Liver (tissue), 9 donors: ENCODE results near the gene PRSS33. TPM values are rescaled to one million over a fixed set of nuclear protein-coding genes. Genes with fewer than 3 reads are reported as not detected.

ENCODE experiments used
- DNase-seq: peaks from one replicate; pipeline ENCODE4 v3.0.0-alpha.2; 2017; ENCODE audit warnings: low spot score
- H3K27ac ChIP-seq, 2 donors: one replicate each; pipeline ENCODE4 v1.7.0; 2013; ENCODE audit warnings: inconsistent platforms in 2 of 2, low read length in 2 of 2, control low read depth in 1 of 2, low read depth in 1 of 2, mild to moderate bottlenecking in 1 of 2
- H3K27me3 ChIP-seq, 4 donors: one replicate each; pipeline versions ENCODE4 v1.6.1 to v1.7.0; 2013; ENCODE audit warnings: low read length in 3 of 4, inconsistent platforms in 1 of 4, mild to moderate bottlenecking in 1 of 4, moderate library complexity in 1 of 4; ENCODE audit not compliant: control insufficient read depth in 4 of 4, insufficient read depth in 4 of 4
- H3K36me3 ChIP-seq, 4 donors: one replicate each; pipeline versions ENCODE4 v1.6.1 to v1.7.0; 2013; ENCODE audit warnings: low read length in 3 of 4, mild to moderate bottlenecking in 3 of 4, low read depth in 1 of 4, moderate library complexity in 1 of 4; ENCODE audit not compliant: control insufficient read depth in 4 of 4, insufficient read depth in 3 of 4
- H3K4me1 ChIP-seq, 4 donors: one replicate each; pipeline versions ENCODE4 v1.6.1 to v1.7.0; 2013; ENCODE audit warnings: low read length in 3 of 4, mild to moderate bottlenecking in 3 of 4, moderate library complexity in 1 of 4; ENCODE audit not compliant: control insufficient read depth in 4 of 4, insufficient read depth in 4 of 4
- H3K4me3 ChIP-seq, 3 donors: one replicate each; pipeline versions ENCODE4 v1.6.1 to v1.7.0; 2013; ENCODE audit warnings: low read length in 3 of 3, control low read depth in 1 of 3, low read depth in 1 of 3, mild to moderate bottlenecking in 1 of 3
- H3K9ac ChIP-seq, 2 donors: one replicate each; pipeline ENCODE4 v1.7.0; 2013; ENCODE audit warnings: low read length in 2 of 2, mild to moderate bottlenecking in 2 of 2, moderate library complexity in 2 of 2, control low read depth in 1 of 2, low read depth in 1 of 2
- H3K9me3 ChIP-seq, 4 donors: one replicate each; pipeline versions ENCODE4 v1.6.1 to v1.7.0; 2013; ENCODE audit warnings: low read length in 3 of 4; ENCODE audit not compliant: control insufficient read depth in 4 of 4
- ATF3 ChIP-seq: IDR thresholded peaks from 2 replicates; pipeline ENCODE4 v1.6.1; 2016; ENCODE audit warnings: antibody characterized with exemption
- CTCF ChIP-seq: fragments of 150-350 bp; IDR thresholded peaks from 2 replicates; pipeline ENCODE4 v1.5.1; 2017; ENCODE audit warnings: improper control_type of control experiment, low read depth, low read length; ENCODE audit not compliant: missing input control
- EGR1 ChIP-seq, 2 donors: IDR thresholded peaks; 2 replicates each; pipeline ENCODE4 v1.6.1; 2016 to 2018; ENCODE audit warnings: antibody characterized with exemption in 2 of 2, low read depth in 2 of 2
- FOXA1 ChIP-seq: IDR thresholded peaks from 2 replicates; pipeline ENCODE4 v1.6.1; 2016; ENCODE audit warnings: antibody characterized with exemption
- GABPA ChIP-seq, 2 donors: IDR thresholded peaks in 1 of 2; conservative IDR thresholded peaks in 1 of 2; 2 replicates each; pipeline ENCODE4 v1.6.1; 2016; ENCODE audit warnings: antibody characterized with exemption in 2 of 2, mild to moderate bottlenecking in 1 of 2, moderate library complexity in 1 of 2
- HNF4A ChIP-seq, 2 donors: conservative IDR thresholded peaks; 2 replicates each; pipeline ENCODE4 v1.6.1; 2016; ENCODE audit warnings: antibody characterized with exemption in 2 of 2, mild to moderate bottlenecking in 2 of 2
- HNF4G ChIP-seq: IDR thresholded peaks from 2 replicates; pipeline ENCODE4 v1.6.1; 2016; ENCODE audit warnings: antibody characterized with exemption
- JUND ChIP-seq, 2 donors: IDR thresholded peaks; 2 replicates each; pipeline ENCODE4 v1.6.1; 2016; ENCODE audit warnings: antibody characterized with exemption in 2 of 2
- MAX ChIP-seq: IDR thresholded peaks from 2 replicates; pipeline ENCODE4 v1.6.1; 2016; ENCODE audit warnings: antibody characterized with exemption
- NR2F2 ChIP-seq: IDR thresholded peaks from 2 replicates; pipeline ENCODE4 v1.6.1; 2016; ENCODE audit warnings: antibody characterized with exemption
- RAD21 ChIP-seq, 2 donors: IDR thresholded peaks; 2 replicates each; pipeline ENCODE4 v1.6.1; 2016; ENCODE audit warnings: antibody characterized with exemption in 2 of 2, mild to moderate bottlenecking in 2 of 2
- REST ChIP-seq: IDR thresholded peaks from 2 replicates; pipeline ENCODE4 v1.6.1; 2016; ENCODE audit warnings: antibody characterized with exemption, mild to moderate bottlenecking
- SP1 ChIP-seq: IDR thresholded peaks from 2 replicates; pipeline ENCODE4 v1.6.1; 2018; ENCODE audit warnings: antibody characterized with exemption, mild to moderate bottlenecking
- TAF1 ChIP-seq: conservative IDR thresholded peaks from 2 replicates; pipeline ENCODE4 v1.6.1; 2016; ENCODE audit warnings: antibody characterized with exemption, mild to moderate bottlenecking
- YY1 ChIP-seq: IDR thresholded peaks from 2 replicates; pipeline ENCODE4 v1.6.1; 2016; ENCODE audit warnings: antibody characterized with exemption, mild to moderate bottlenecking
- WGBS: extraction: QIAGEN DNeasy Blood & Tissue Kit; methylation state at CpG from one replicate; pipeline ENCODE4 v1.1.7; 2013; 5-methylcytosine and 5-hydroxymethylcytosine counted together
- polyA plus RNA-seq, 2 donors: library from polyadenylated mRNA; stranded (reverse) in 1 of 2; unstranded in 1 of 2; fragments of 200-250 nt in 1 of 2; fragments of >200 nt in 1 of 2; fragmentation: Nextera tagmentation in 1 of 2; extraction: Ambion mirVana in 1 of 2; gene quantifications; one replicate each; pipeline versions ENCODE4 v1.2.1 to v1.2.3, GENCODE V29; 2013 to 2015
- total RNA-seq, 2 donors: library from RNA; depleted of rRNA; stranded (reverse); fragments of >200 nt; gene quantifications; one replicate each; pipeline ENCODE4 v1.2.3, GENCODE V29; 2014
- donor health status: healthy.
- donor health status: healthy.
- donor health status: healthy.
- donor health status: healthy.
- donor health status: healthy.

PRSS33 gene
- total and polyA plus RNA-seq, 4 donors, result not detected

- no peak for DNase-seq
- peaks cover 0 to 4% (median 0%) of the 10 kb centered on the region in 4 donors for H3K27me3 ChIP-seq
- no peaks in the 10 kb centered on the region for H3K4me1 ChIP-seq
- 79% methylated on average over 6 of the region's 6 CpGs for WGBS
- no peaks in the 10 kb centered on the region for H3K9me3 ChIP-seq
- H3K4me3 ChIP-seq, result no peak overlapping the region
- no peak for TF ChIP-seq REST
- TF ChIP-seq SP1, result no peak
- H3K9ac ChIP-seq, result no peak overlapping the region
- H3K36me3 ChIP-seq, result no peaks in the 10 kb centered on the region
- H3K27ac ChIP-seq, result no peak overlapping the region
These were observed 23.3 kb upstream of the PRSS33 start for GRCh38 chr16:2810651-2811050.

GRCh38 chr16:2809149-2809760 is 21.9 kb upstream of the PRSS33 start:
- no peaks in the 10 kb centered on the region for H3K4me1 ChIP-seq
- H3K27me3 ChIP-seq, result peaks cover 0 to 4% (median 0%) of the 10 kb centered on the region in 4 donors

More at GRCh38 chr16:2809149-2809760, 21.9 kb upstream of the PRSS33 start:
- H3K9ac ChIP-seq, result no peak overlapping the region
- no peak overlapping the region for H3K4me3 ChIP-seq
- no peaks in the 10 kb centered on the region for H3K36me3 ChIP-seq
- peaks cover 0 to 5% (median 2%) of the 10 kb centered on the region in 4 donors for H3K9me3 ChIP-seq
- TF ChIP-seq SP1, result no peak
- no peak for TF ChIP-seq MAX
- TF ChIP-seq GABPA (IDR thresholded peaks at IDR 0.05 in 1 of 2, conservative IDR thresholded peaks at IDR 0.05 in 1 of 2), result no peak
- no peak for TF ChIP-seq REST
- no peak for TF ChIP-seq CTCF
- TF ChIP-seq NR2F2, result no peak
- no peak for TF ChIP-seq TAF1
- no peak for TF ChIP-seq HNF4A (conservative IDR thresholded peaks at IDR 0.05)
- no peak for TF ChIP-seq FOXA1
- TF ChIP-seq JUND (IDR thresholded peaks at IDR 0.05), result no peak
- no peak for TF ChIP-seq YY1
- TF ChIP-seq HNF4G, result no peak
- TF ChIP-seq RAD21 (IDR thresholded peaks at IDR 0.05), result no peak
- no peak for TF ChIP-seq EGR1 (IDR thresholded peaks at IDR 0.05; ENCODE audit: low read depth in 2 of 2)
- TF ChIP-seq ATF3, result no peak
- no peak overlapping the region for H3K27ac ChIP-seq
- no peak for DNase-seq
- WGBS, result 66% methylated on average over 3 of the region's 3 CpGs
